Uterus (tissue), 2 donors: ENCODE results near the gene ZNF394.

Experiments
- CTCF ChIP-seq, 4 experiments: fragments of 200-600 bp in 2 of 4; fragments of 450-650 bp in 2 of 4; sonication (generic) in 2 of 4; IDR thresholded peaks; one replicate each; pipeline ENCODE4 v1.5.1; 2016 to 2019; ENCODE audit warnings: antibody characterized with exemption in 4 of 4, mild to moderate bottlenecking in 2 of 4, moderate library complexity in 1 of 4
- POLR2A ChIP-seq, 2 donors: fragments of 450-650 bp; IDR thresholded peaks; one replicate each; pipeline ENCODE4 v1.6.1; 2016; ENCODE audit warnings: antibody characterized with exemption in 2 of 2, mild to moderate bottlenecking in 1 of 2, moderate library complexity in 1 of 2

- TF ChIP-seq CTCF (IDR thresholded peaks at IDR 0.05) (no peak), POLR2A (IDR thresholded peaks at IDR 0.05) (no peak)
Observed at GRCh38 chr7:99525713-99526440, 25.8 kb upstream of the ZNF394 start.
